HEK293 (cell line): ENCODE measurements around the gene RBM20.

ENCODE experiments used
- CTCF ChIA-PET: fragments of 350-600 bp; formaldehyde crosslinking; extraction: SDS; loops from one replicate; lab custom pipeline; 2021; ENCODE audit warnings: antibody characterized with exemption; lab: Yijun Ruan, JAX
- POLR2A ChIA-PET: fragments of 300-600 bp; formaldehyde crosslinking; extraction: SDS; loops from one replicate; lab custom pipeline; 2020; ENCODE audit warnings: antibody characterized with exemption, inconsistent platforms; lab: Yijun Ruan, JAX
- H3K27ac ChIP-seq: fragments of 200-500 bp; sonication (Bioruptor generic); 2 replicates; pipeline ENCODE4 v1.5.1; 2014; ENCODE audit warnings: low read depth, low read length, control low read depth, inconsistent platforms; ENCODE audit errors: extremely low read depth
- H3K36me3 ChIP-seq, 2 experiments: fragments of 200-500 bp in 1 of 2; sonication (Bioruptor generic) in 1 of 2; 1 replicate in 1 of 2; 2 replicates in 1 of 2; pipeline ENCODE4 v1.5.1; 2014 to 2017; ENCODE audit warnings: inconsistent platforms in 2 of 2, low read length in 2 of 2; ENCODE audit not compliant: control insufficient read depth in 2 of 2, insufficient read depth in 1 of 2
- H3K4me1 ChIP-seq: fragments of 200-500 bp; sonication (Bioruptor generic); 2 replicates; pipeline ENCODE4 v1.5.1; 2014; ENCODE audit warnings: mild to moderate bottlenecking, low read length, inconsistent platforms; ENCODE audit not compliant: control insufficient read depth, insufficient read depth
- H3K4me3 ChIP-seq: 2 replicates; pipeline ENCODE4 v1.5.1; 2011; ENCODE audit warnings: low read depth, mild to moderate bottlenecking, control low read depth, low read length, moderate library complexity
- H3K9me3 ChIP-seq: fragments of 200-500 bp; sonication (Bioruptor generic); 2 replicates; pipeline ENCODE4 v1.5.1; 2014; ENCODE audit warnings: low read depth, low read length, inconsistent platforms; ENCODE audit not compliant: control insufficient read depth, insufficient read depth
- CTCF ChIP-seq: fragments of 450-650 bp; formaldehyde crosslinking; IDR thresholded peaks from 2 replicates; pipeline ENCODE4 v1.5.1; 2016; ENCODE audit warnings: missing biosample characterization, missing genetic modification characterization
- HOXD13 ChIP-seq: sonication (generic); formaldehyde crosslinking; IDR thresholded peaks from 2 replicates; pipeline ENCODE4 v1.8.0; 2022; ENCODE audit warnings: missing genetic modification reagents, borderline replicate concordance
- KLF1 ChIP-seq: fragments of 450-650 bp; formaldehyde crosslinking; IDR thresholded peaks from 2 replicates; pipeline ENCODE4 v1.5.1; 2016; ENCODE audit warnings: missing biosample characterization, missing genetic modification characterization
- KLF17 ChIP-seq: fragments of 450-650 bp; formaldehyde crosslinking; IDR thresholded peaks from 2 replicates; pipeline ENCODE4 v1.5.1; 2016; ENCODE audit warnings: missing biosample characterization, missing genetic modification characterization
- PRDM10 ChIP-seq: fragments of 450-650 bp; formaldehyde crosslinking; IDR thresholded peaks from 2 replicates; pipeline ENCODE4 v1.5.1; 2016; ENCODE audit warnings: missing biosample characterization, missing genetic modification characterization
- YY1 ChIP-seq: fragments of 450-650 bp; formaldehyde crosslinking; IDR thresholded peaks from 2 replicates; pipeline ENCODE4 v1.5.1; 2018; ENCODE audit warnings: missing biosample characterization, missing genetic modification characterization
- ZFP41 ChIP-seq: fragments of 450-650 bp; formaldehyde crosslinking; IDR thresholded peaks from 2 replicates; pipeline ENCODE4 v1.5.1; 2016; ENCODE audit warnings: missing biosample characterization, missing genetic modification characterization, borderline replicate concordance
- ZNF112 ChIP-seq: fragments of 450-650 bp; formaldehyde crosslinking; IDR thresholded peaks from 2 replicates; pipeline ENCODE4 v1.5.0; 2017; ENCODE audit warnings: missing biosample characterization, missing genetic modification characterization
- ZNF169 ChIP-seq: fragments of 450-650 bp; formaldehyde crosslinking; IDR thresholded peaks from 2 replicates; pipeline ENCODE4 v1.5.1; 2016; ENCODE audit warnings: missing biosample characterization, missing genetic modification characterization
- ZNF324 ChIP-seq: fragments of 450-650 bp; formaldehyde crosslinking; IDR thresholded peaks from 2 replicates; pipeline ENCODE4 v1.5.1; 2016; ENCODE audit warnings: missing biosample characterization, missing genetic modification characterization
- ZNF416 ChIP-seq: fragments of 450-650 bp; formaldehyde crosslinking; IDR thresholded peaks from 2 replicates; pipeline ENCODE4 v1.5.1; 2016; ENCODE audit warnings: missing biosample characterization, missing genetic modification characterization
- ZNF48 ChIP-seq: fragments of 450-650 bp; formaldehyde crosslinking; IDR thresholded peaks from 2 replicates; pipeline ENCODE4 v1.5.1; 2016; ENCODE audit warnings: missing biosample characterization, missing genetic modification characterization
- ZNF664 ChIP-seq: fragments of 450-650 bp; formaldehyde crosslinking; IDR thresholded peaks from 2 replicates; pipeline ENCODE4 v1.5.1; 2016; ENCODE audit warnings: missing biosample characterization, missing genetic modification characterization
- ZNF701 ChIP-seq: fragments of 450-650 bp; formaldehyde crosslinking; IDR thresholded peaks from 2 replicates; pipeline ENCODE4 v1.5.1; 2016; ENCODE audit warnings: missing biosample characterization, missing genetic modification characterization
- ZNF777 ChIP-seq: fragments of 450-650 bp; formaldehyde crosslinking; IDR thresholded peaks from 2 replicates; pipeline ENCODE4 v1.5.1; 2017; ENCODE audit warnings: missing biosample characterization, missing genetic modification characterization, borderline replicate concordance

RBM20 gene

GRCh38 chr10:110739811-110740271, 95.7 kb downstream of the RBM20 start:
- Histone ChIP-seq H3K36me3 (no peaks in the 10 kb centered on the region), H3K27ac (no peak overlapping the region), H3K9me3 (no peaks in the 10 kb centered on the region), H3K4me1 (no peaks in the 10 kb centered on the region), H3K4me3 (no peak overlapping the region)
- ChIA-PET CTCF (interaction anchor here (0.6 to 0.7 kb wide), 2 partner anchors 337 to 456 kb away, joined by 3 to 4 read pairs; partner anchors contain the start of gene ADRA2A), POLR2A (no interaction called here)
- TF ChIP-seq ZFP41 (tag by site-specific recombination) (no peak), ZNF324 (tag by site-specific recombination) (no peak), HOXD13 (CRISPR knock-in tag) (no peak), KLF1 (tag by site-specific recombination) (peak; percentile 59; the same call in 1 of the 2 replicates), ZNF664 (tag by site-specific recombination) (no peak), ZNF777 (tag by site-specific recombination) (no peak)

GRCh38 chr10:110742801-110743200, 98.7 kb downstream of the RBM20 start:
- Histone ChIP-seq H3K36me3 (no peaks in the 10 kb centered on the region), H3K4me1 (no peaks in the 10 kb centered on the region), H3K4me3 (no peak overlapping the region), H3K27ac (no peak overlapping the region), H3K9me3 (no peaks in the 10 kb centered on the region)
- ChIA-PET POLR2A (no interaction called here), CTCF (interaction anchor here (0.7 to 2.0 kb wide), 4 partner anchors 22 to 166 kb away, joined by 4 to 7 read pairs (median 4); no protein-coding TSS in a partner anchor)
- TF ChIP-seq ZNF701 (tag by site-specific recombination) (no peak), ZNF112 (no peak), ZNF48 (no peak)

GRCh38 chr10:110744782-110745181, 100.6 kb downstream of the RBM20 start:
- no peak overlapping the region for H3K27ac ChIP-seq
- ChIA-PET POLR2A (no interaction called here), CTCF (interaction anchor here (0.6 to 2.1 kb wide), 5 partner anchors 59 to 332 kb away, joined by 3 to 12 read pairs (median 8); partner anchors contain the start of gene ADRA2A)
- no peaks in the 10 kb centered on the region for H3K4me1 ChIP-seq
- no peaks in the 10 kb centered on the region for H3K36me3 ChIP-seq
- TF ChIP-seq KLF17 (no peak), YY1 (tag by site-specific recombination) (no peak), CTCF (tag by site-specific recombination) (no peak), ZNF169 (tag by site-specific recombination) (no peak), ZNF416 (tag by site-specific recombination) (no peak), PRDM10 (no peak)
- no peak overlapping the region for H3K4me3 ChIP-seq
- H3K9me3 ChIP-seq, result no peaks in the 10 kb centered on the region; the same call in 1 of the 2 replicates
